Sigmoid colon (tissue), 4 donors: Measurements from ENCODE around the gene P2RY8.
A peak's percentile ranks its signal among the peaks of the same experiment; 100 is the strongest.

Experiments
- POLR2A ChIP-seq, 2 donors: fragments of 450-650 bp; IDR thresholded peaks; one replicate each; pipeline ENCODE4 v1.6.1; 2016; ENCODE audit warnings: antibody characterized with exemption in 2 of 2, mild to moderate bottlenecking in 2 of 2, moderate library complexity in 2 of 2
- POLR2AphosphoS5 ChIP-seq, 4 donors: sonication (generic); formaldehyde crosslinking; IDR thresholded peaks; one replicate each; pipeline ENCODE4 v1.6.1; 2017; ENCODE audit warnings: antibody characterized with exemption in 4 of 4
- TF ChIP-seq, protein P1 (sequence below), 4 experiments: fragments of 450-650 bp in 3 of 4; fragments of 200-600 bp in 1 of 4; IDR thresholded peaks; one replicate each; pipeline ENCODE4 v1.5.1; 2016 to 2019; ENCODE audit warnings: antibody characterized with exemption in 4 of 4, mild to moderate bottlenecking in 3 of 4, moderate library complexity in 2 of 4

DNA sequence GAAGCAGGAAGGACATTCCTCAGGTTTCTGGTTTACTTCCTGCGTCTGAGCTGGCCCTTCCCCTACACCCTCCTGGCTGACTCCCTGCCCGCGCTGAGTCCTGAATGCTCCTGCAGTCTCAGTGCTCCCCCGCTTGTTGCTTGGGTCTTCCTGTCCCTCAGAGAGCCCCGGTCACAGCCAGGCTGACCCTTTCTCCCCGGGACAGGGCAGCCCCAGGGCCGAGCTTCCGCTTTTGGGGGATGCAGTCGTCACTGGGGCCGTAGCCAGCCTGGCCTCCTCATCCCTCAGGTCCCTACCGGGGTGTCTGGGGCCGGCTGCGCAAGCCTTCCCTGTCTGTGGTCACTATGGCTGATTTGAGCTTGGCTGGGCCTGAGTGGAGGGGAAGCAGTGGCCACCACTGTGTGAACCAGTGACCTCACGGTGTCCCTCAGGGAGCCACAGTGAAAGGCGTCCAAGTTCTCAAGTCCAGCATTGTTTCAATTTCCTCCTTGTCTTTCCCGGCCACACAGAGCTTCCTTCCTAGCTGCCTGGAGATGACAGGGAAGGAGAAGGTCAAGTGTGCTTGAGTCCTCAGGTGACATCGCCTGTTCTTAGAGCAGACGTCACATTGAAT lies 50.1 kb downstream of the P2RY8 start:
- TF ChIP-seq, protein P1, sequence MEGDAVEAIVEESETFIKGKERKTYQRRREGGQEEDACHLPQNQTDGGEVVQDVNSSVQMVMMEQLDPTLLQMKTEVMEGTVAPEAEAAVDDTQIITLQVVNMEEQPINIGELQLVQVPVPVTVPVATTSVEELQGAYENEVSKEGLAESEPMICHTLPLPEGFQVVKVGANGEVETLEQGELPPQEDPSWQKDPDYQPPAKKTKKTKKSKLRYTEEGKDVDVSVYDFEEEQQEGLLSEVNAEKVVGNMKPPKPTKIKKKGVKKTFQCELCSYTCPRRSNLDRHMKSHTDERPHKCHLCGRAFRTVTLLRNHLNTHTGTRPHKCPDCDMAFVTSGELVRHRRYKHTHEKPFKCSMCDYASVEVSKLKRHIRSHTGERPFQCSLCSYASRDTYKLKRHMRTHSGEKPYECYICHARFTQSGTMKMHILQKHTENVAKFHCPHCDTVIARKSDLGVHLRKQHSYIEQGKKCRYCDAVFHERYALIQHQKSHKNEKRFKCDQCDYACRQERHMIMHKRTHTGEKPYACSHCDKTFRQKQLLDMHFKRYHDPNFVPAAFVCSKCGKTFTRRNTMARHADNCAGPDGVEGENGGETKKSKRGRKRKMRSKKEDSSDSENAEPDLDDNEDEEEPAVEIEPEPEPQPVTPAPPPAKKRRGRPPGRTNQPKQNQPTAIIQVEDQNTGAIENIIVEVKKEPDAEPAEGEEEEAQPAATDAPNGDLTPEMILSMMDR (IDR thresholded peaks at IDR 0.05), result no peak
- no peak for TF ChIP-seq POLR2A (IDR thresholded peaks at IDR 0.05)
- peak in 1 of 4 donors; percentile 21 for TF ChIP-seq POLR2AphosphoS5 (IDR thresholded peaks at IDR 0.05)
